GM23338 (cell line): ENCODE data around the gene YIPF2. TPM values are rescaled to one million over a fixed set of nuclear protein-coding genes. Genes with fewer than 3 reads are reported as not detected.

Experiments
- ATAC-seq: fragments of 200-7000 bp; cut with Tn5 transposase; 3 replicates; pipeline ENCODE4 v1.9.1; 2020
- DNase-seq: peaks from one replicate; pipeline ENCODE4 v3.0.0-alpha.2; 2015; ENCODE audit warnings: low spot score
- H2AFZ ChIP-seq: fragments of 200-600 bp; sonication (generic); 2 replicates; pipeline ENCODE4 v1.8.0; 2016; ENCODE audit warnings: antibody characterized with exemption, mild to moderate bottlenecking, moderate library complexity
- H3F3A ChIP-seq: fragments of 200-600 bp; sonication (generic); replicated peaks from 2 replicates; pipeline ENCODE4 v1.8.0; 2017; ENCODE audit warnings: antibody characterized with exemption, mixed run types, low read depth
- H3K27ac ChIP-seq: fragments of 200-600 bp; sonication (generic); 2 replicates; pipeline ENCODE4 v1.6.1; 2016; ENCODE audit warnings: low read depth
- H3K27me3 ChIP-seq: fragments of 200-600 bp; sonication (generic); 2 replicates; pipeline ENCODE4 v1.8.0; 2016; ENCODE audit warnings: mild to moderate bottlenecking, mixed run types, moderate library complexity; ENCODE audit not compliant: insufficient read depth
- H3K36me3 ChIP-seq: fragments of 200-600 bp; sonication (generic); 2 replicates; pipeline ENCODE4 v1.8.0; 2016; ENCODE audit warnings: mild to moderate bottlenecking; ENCODE audit not compliant: insufficient read depth
- H3K4me1 ChIP-seq: fragments of 200-600 bp; sonication (generic); 2 replicates; pipeline ENCODE4 v1.8.0; 2016; ENCODE audit warnings: mild to moderate bottlenecking, moderate library complexity; ENCODE audit not compliant: insufficient read depth
- H3K4me2 ChIP-seq: fragments of 200-600 bp; sonication (generic); 2 replicates; pipeline ENCODE4 v1.7.1; 2017; ENCODE audit warnings: mixed run types
- H3K4me3 ChIP-seq: fragments of 200-600 bp; sonication (generic); 2 replicates; pipeline ENCODE4 v1.6.1; 2016; ENCODE audit warnings: mixed run types
- H3K79me2 ChIP-seq: fragments of 200-600 bp; sonication (generic); replicated peaks from 2 replicates; pipeline ENCODE4 v1.8.0; 2017; ENCODE audit warnings: mild to moderate bottlenecking; ENCODE audit not compliant: insufficient read depth
- H3K9me2 ChIP-seq: fragments of 200-600 bp; sonication (generic); 2 replicates; pipeline ENCODE4 v1.8.0; 2017; ENCODE audit not compliant: insufficient read depth
- H4K20me1 ChIP-seq: fragments of 200-600 bp; sonication (generic); replicated peaks from 2 replicates; pipeline ENCODE4 v1.8.0; 2017; ENCODE audit warnings: mild to moderate bottlenecking; ENCODE audit not compliant: insufficient read depth
- H3K27ac Mint-ChIP-seq: 2 replicates; pipeline ENCODE4 v1.8.0; 2020; ENCODE audit warnings: inconsistent platforms, mild to moderate bottlenecking, moderate library complexity, mixed read lengths
- H3K27me3 Mint-ChIP-seq: 3 replicates; pipeline ENCODE4 v1.8.0; 2022; ENCODE audit warnings: low read depth, mild to moderate bottlenecking, moderate library complexity, mixed read lengths, inconsistent platforms; ENCODE audit not compliant: insufficient read depth, poor library complexity
- H3K36me3 Mint-ChIP-seq: 3 replicates; pipeline ENCODE4 v1.8.0; 2021; ENCODE audit warnings: low read depth, mild to moderate bottlenecking, inconsistent platforms, moderate library complexity, mixed read lengths
- H3K4me1 Mint-ChIP-seq: 3 replicates; pipeline ENCODE4 v1.8.0; 2020; ENCODE audit warnings: mild to moderate bottlenecking, inconsistent platforms, mixed read lengths
- H3K4me3 Mint-ChIP-seq: 3 replicates; pipeline ENCODE4 v1.8.0; 2021; ENCODE audit warnings: moderate library complexity, mild to moderate bottlenecking, inconsistent platforms, mixed read lengths
- H3K9me3 Mint-ChIP-seq: 3 replicates; pipeline ENCODE4 v1.8.0; 2020; ENCODE audit warnings: moderate library complexity, mild to moderate bottlenecking, inconsistent platforms, mixed read lengths
- CREB1 ChIP-seq: fragments of 250-450 bp; sonication (Bioruptor Pico); IDR thresholded peaks from 2 replicates; pipeline ENCODE4 v1.5.0; 2020; ENCODE audit warnings: low read depth, mild to moderate bottlenecking, moderate library complexity
- CTCF ChIP-seq, 2 experiments: fragments of 200-600 bp in 1 of 2; sonication (generic) in 1 of 2; conservative IDR thresholded peaks; 2 replicates each; pipeline versions ENCODE4 v1.5.1 to v1.6.1; 2016 to 2017; ENCODE audit warnings: antibody characterized with exemption in 2 of 2, low read depth in 2 of 2, mild to moderate bottlenecking in 2 of 2, moderate library complexity in 1 of 2
- ETS1 ChIP-seq: IDR thresholded peaks from 2 replicates; pipeline ENCODE4 v1.6.1; 2016; ENCODE audit warnings: antibody characterized with exemption
- EZH2 ChIP-seq: fragments of 200-600 bp; sonication (generic); IDR thresholded peaks from one replicate; pipeline ENCODE4 v1.8.0; 2017; ENCODE audit warnings: antibody characterized with exemption, mild to moderate bottlenecking, low read depth; ENCODE audit not compliant: unreplicated experiment
- NANOG ChIP-seq: IDR thresholded peaks from 2 replicates; pipeline ENCODE4 v1.6.1; 2016; ENCODE audit warnings: antibody characterized with exemption, borderline replicate concordance
- POLR2AphosphoS5 ChIP-seq: IDR thresholded peaks from 2 replicates; pipeline ENCODE4 v1.6.1; 2016; ENCODE audit warnings: antibody characterized with exemption, low read depth
- REST ChIP-seq: IDR thresholded peaks from one replicate; pipeline ENCODE4 v1.6.1; 2018; ENCODE audit warnings: antibody characterized with exemption; ENCODE audit not compliant: unreplicated experiment
- STAT1 ChIP-seq: IDR thresholded peaks from one replicate; pipeline ENCODE4 v1.6.1; 2016; ENCODE audit warnings: antibody characterized with exemption; ENCODE audit not compliant: unreplicated experiment
- ZNF114 ChIP-seq: fragments of 250-450 bp; sonication (Bioruptor Pico); IDR thresholded peaks from 2 replicates; pipeline ENCODE4 v1.5.0; 2020; ENCODE audit warnings: mild to moderate bottlenecking, moderate library complexity
- polyA plus RNA-seq: library from polyadenylated mRNA; unstranded; fragments of >200 nt; fragmentation: Nextera tagmentation; extraction: Ambion mirVana; gene quantifications from 2 replicates; pipeline ENCODE4 v1.2.1, GENCODE V29; 2016
- total RNA-seq: library from RNA; depleted of rRNA; stranded (reverse); fragments of >200 nt; shearing (Covaris generic); gene quantifications from 2 replicates; pipeline ENCODE4 v1.2.3, GENCODE V29; 2014

YIPF2 gene
- total and polyA plus RNA-seq, 2 experiments from 2014 or later: 36.3 to 63.7 TPM

GRCh38 chr19:10920781-10921180, 7.7 kb downstream of the YIPF2 start:
- no peak overlapping the region for H3K4me3 Mint-ChIP-seq
- Histone ChIP-seq H3K36me3 (no peaks in the 10 kb centered on the region), H2AFZ (no peak overlapping the region), H3K27me3 (no peaks in the 10 kb centered on the region), H3K27ac (no peak overlapping the region), H4K20me1 (no peaks in the 10 kb centered on the region), H3K4me1 (no peaks in the 10 kb centered on the region), H3K4me3 (no peak overlapping the region), H3K4me2 (no peak overlapping the region), H3K9me2 (no peaks in the 10 kb centered on the region), H3K79me2 (no peaks in the 10 kb centered on the region), H3F3A (peaks cover 13% of the 10 kb centered on the region; the same call in 1 of the 2 replicates)
- no peak overlapping the region for H3K27ac Mint-ChIP-seq
- ATAC-seq: no peak
- H3K36me3 Mint-ChIP-seq: peaks cover 52% of the 10 kb centered on the region
- H3K9me3 Mint-ChIP-seq: no peaks in the 10 kb centered on the region
- peaks cover 26% of the 10 kb centered on the region for H3K27me3 Mint-ChIP-seq
- TF ChIP-seq POLR2AphosphoS5: no peak
- no peak for TF ChIP-seq NANOG
- no peak for TF ChIP-seq ZNF114 (CRISPR knock-in tag)
- TF ChIP-seq CREB1 (CRISPR knock-in tag): no peak
- no peak for TF ChIP-seq ETS1
- DNase-seq: no peak
- no peaks in the 10 kb centered on the region; the same call in 2 of the 3 replicates for H3K4me1 Mint-ChIP-seq

GRCh38 chr19:10920288-10920655, 8.2 kb downstream of the YIPF2 start:
- Histone ChIP-seq H3K79me2 (no peaks in the 10 kb centered on the region), H3K9me2 (no peaks in the 10 kb centered on the region), H4K20me1 (no peaks in the 10 kb centered on the region), H3K4me1 (no peaks in the 10 kb centered on the region), H3K4me3 (no peak overlapping the region), H3K36me3 (no peaks in the 10 kb centered on the region), H3F3A (peaks cover 13% of the 10 kb centered on the region; the same call in 1 of the 2 replicates), H2AFZ (no peak overlapping the region), H3K27me3 (no peaks in the 10 kb centered on the region), H3K4me2 (no peak overlapping the region), H3K27ac (no peak overlapping the region)
- no peak overlapping the region for H3K4me3 Mint-ChIP-seq
- TF ChIP-seq ZNF114 (CRISPR knock-in tag): no peak
- no peak for TF ChIP-seq EZH2
- DNase-seq: no peak
- H3K27me3 Mint-ChIP-seq: peaks cover 24% of the 10 kb centered on the region
- peaks cover 49% of the 10 kb centered on the region for H3K36me3 Mint-ChIP-seq
- no peaks in the 10 kb centered on the region for H3K9me3 Mint-ChIP-seq
- no peak overlapping the region for H3K27ac Mint-ChIP-seq
- H3K4me1 Mint-ChIP-seq: no peaks in the 10 kb centered on the region; the same call in 2 of the 3 replicates
- ATAC-seq: no peak

- Histone ChIP-seq H3K27ac (no peak overlapping the region), H3K4me3 (no peak overlapping the region), H3K4me1 (no peaks in the 10 kb centered on the region), H3K79me2 (no peaks in the 10 kb centered on the region), H3K27me3 (no peaks in the 10 kb centered on the region), H2AFZ (no peak overlapping the region), H4K20me1 (no peaks in the 10 kb centered on the region), H3F3A (peaks cover 13% of the 10 kb centered on the region; the same call in 1 of the 2 replicates), H3K4me2 (no peak overlapping the region), H3K36me3 (no peaks in the 10 kb centered on the region; the same call in 1 of the 2 replicates), H3K9me2 (no peaks in the 10 kb centered on the region)
- Mint-ChIP-seq H3K36me3 (peaks cover 46% of the 10 kb centered on the region), H3K4me1 (no peaks in the 10 kb centered on the region; the same call in 2 of the 3 replicates), H3K27ac (no peak overlapping the region), H3K9me3 (no peaks in the 10 kb centered on the region), H3K27me3 (peaks cover 20% of the 10 kb centered on the region), H3K4me3 (no peak overlapping the region)
- TF ChIP-seq REST (no peak), CREB1 (CRISPR knock-in tag) (no peak), STAT1 (no peak), CTCF (conservative IDR thresholded peaks at IDR 0.05; ENCODE audit: low read depth in 2 of 2) (no peak), ZNF114 (CRISPR knock-in tag) (no peak), NANOG (no peak), POLR2AphosphoS5 (no peak)
- no peak for ATAC-seq
- no peak for DNase-seq
Observed at GRCh38 chr19:10919352-10920287, 8.8 kb downstream of the YIPF2 start.
